ENCODE data around the gene IQSEC3. TPM values are rescaled to one million over a fixed set of nuclear protein-coding genes. Genes with fewer than 3 reads are reported as not detected.

The IQSEC3 gene
- total RNA-seq, 2 donors from 2014 or later: 0.16 TPM; not detected in 1

DNA sequence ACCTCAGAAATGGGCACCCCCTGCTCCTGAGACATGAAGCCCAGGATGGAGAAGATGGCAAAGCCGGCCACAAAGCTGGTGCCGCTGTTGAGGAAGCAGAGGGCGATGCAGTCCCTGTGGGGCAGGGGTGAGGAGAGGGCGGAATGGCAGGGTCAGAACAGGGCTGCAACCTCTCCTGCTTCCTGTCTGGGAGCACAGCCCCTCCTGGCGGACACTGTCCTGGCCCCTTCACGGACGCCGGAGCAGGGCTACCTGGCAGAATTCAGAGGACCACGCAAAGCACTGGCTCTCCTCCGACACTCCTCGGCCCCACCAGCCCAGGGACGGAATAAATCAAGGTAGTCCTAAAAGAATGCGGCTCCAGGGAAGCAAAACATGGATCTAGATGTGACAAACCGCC is 159.8 kb downstream of the IQSEC3 start:
- no peaks in the 10 kb centered on the region for H3K9me3 ChIP-seq
- no peaks in the 10 kb centered on the region for H3K4me1 ChIP-seq
- intact Hi-C loops (cut with DNase I): no loop called here
- no peak for DNase-seq
- H3K36me3 ChIP-seq: no peaks in the 10 kb centered on the region
- no peak overlapping the region for H3K27ac ChIP-seq
- no peaks in the 10 kb centered on the region for H3K27me3 ChIP-seq
- TF ChIP-seq, protein P1, sequence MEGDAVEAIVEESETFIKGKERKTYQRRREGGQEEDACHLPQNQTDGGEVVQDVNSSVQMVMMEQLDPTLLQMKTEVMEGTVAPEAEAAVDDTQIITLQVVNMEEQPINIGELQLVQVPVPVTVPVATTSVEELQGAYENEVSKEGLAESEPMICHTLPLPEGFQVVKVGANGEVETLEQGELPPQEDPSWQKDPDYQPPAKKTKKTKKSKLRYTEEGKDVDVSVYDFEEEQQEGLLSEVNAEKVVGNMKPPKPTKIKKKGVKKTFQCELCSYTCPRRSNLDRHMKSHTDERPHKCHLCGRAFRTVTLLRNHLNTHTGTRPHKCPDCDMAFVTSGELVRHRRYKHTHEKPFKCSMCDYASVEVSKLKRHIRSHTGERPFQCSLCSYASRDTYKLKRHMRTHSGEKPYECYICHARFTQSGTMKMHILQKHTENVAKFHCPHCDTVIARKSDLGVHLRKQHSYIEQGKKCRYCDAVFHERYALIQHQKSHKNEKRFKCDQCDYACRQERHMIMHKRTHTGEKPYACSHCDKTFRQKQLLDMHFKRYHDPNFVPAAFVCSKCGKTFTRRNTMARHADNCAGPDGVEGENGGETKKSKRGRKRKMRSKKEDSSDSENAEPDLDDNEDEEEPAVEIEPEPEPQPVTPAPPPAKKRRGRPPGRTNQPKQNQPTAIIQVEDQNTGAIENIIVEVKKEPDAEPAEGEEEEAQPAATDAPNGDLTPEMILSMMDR (IDR thresholded peaks at IDR 0.05): no peak
- H3K9ac ChIP-seq (ENCODE audit: low read depth in 2 of 2, low read length in 2 of 2): no peak overlapping the region
- H3K4me3 ChIP-seq: no peak overlapping the region

DNA sequence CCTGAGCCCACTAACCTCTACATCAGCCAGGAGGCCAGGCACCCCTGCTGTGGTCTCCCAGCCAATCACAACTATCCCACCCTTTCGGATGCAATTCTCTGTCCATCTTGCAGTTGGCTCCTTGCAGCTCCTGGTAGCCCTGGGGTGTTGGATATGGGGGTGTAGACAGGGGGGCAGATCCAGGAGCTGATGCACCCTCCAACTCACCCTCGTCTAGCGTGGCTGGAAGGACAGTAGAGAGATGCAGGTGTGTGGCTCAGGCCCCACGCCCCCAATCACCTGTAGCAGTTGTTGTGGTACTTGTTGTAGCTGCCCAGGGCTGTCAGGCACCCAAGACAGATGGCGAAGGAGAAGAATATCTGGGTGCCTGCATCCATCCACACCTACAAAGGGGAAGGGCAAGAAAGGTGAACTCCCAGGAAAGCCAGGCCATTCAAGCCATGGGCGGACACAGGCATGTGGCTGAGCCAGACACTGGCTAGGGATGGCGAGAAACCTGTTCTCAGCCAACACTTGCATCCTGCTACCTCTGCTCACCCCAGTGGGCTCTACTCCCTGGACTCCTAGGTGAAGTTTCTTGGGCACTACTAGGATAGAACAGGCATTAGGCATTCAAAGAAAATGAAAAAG is 160.8 kb downstream of the IQSEC3 start:
- Histone ChIP-seq H3K27me3 (no peaks in the 10 kb centered on the region), H3K4me1 (no peaks in the 10 kb centered on the region), H3K4me3 (no peak overlapping the region), H3K36me3 (no peaks in the 10 kb centered on the region), H3K27ac (no peak overlapping the region), H3K9ac (ENCODE audit: low read depth in 2 of 2, low read length in 2 of 2) (no peak overlapping the region), H3K9me3 (no peaks in the 10 kb centered on the region)
- intact Hi-C loops (cut with DNase I): no loop called here
- no peak for DNase-seq
- TF ChIP-seq, protein P1 (IDR thresholded peaks at IDR 0.05): no peak

Other genes with a start within 250 kb of the IQSEC3 start
- 1 to 10 TPM in 1 of 2 donors, under 1 TPM in 1; 0.16 to 2.5 TPM for gene SLC6A12, start 147.4 kb downstream of the IQSEC3 start, total RNA-seq
- not detected for gene SLC6A13, start 196.1 kb downstream of the IQSEC3 start, total RNA-seq

Data from colonic mucosa (tissue), 4 donors.